GM19328 (cell line): Measurements from ENCODE around the gene P2RY13.

Source experiments
- ATAC-seq: cut with Tn5 transposase; IDR thresholded peaks from one replicate; pipeline ENCODE4 v1.9.1; 2021; ENCODE audit warnings: mild to moderate bottlenecking, moderate library complexity; ENCODE audit not compliant: unreplicated experiment

Gene P2RY13

DNA sequence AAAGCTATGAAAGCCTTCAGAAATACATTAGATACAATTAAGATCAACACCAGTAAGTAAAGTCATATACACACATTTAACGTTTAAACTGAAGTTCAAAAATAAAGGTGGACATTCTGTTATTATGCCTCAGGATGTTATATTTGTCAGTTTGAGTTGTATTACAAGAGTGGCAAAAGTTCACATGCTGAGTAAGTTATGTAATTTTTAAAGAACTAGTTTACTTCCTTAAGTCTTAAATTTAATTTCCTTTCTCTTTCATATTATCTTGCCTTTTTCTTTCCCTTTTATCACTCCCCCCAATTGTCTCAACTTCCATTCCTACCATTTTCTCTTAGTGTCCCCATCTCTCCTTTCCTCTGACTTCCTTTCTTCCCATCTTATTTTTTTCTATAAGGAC lies 7.8 kb downstream of the P2RY13 start:
- ATAC-seq, result no peak

- no peak for ATAC-seq
These were observed 9.2 kb downstream of the P2RY13 start for GRCh38 chr3:151320131-151320530.

- ATAC-seq, result no peak
These were observed 9.7 kb downstream of the P2RY13 start for GRCh38 chr3:151319628-151320027.

DNA sequence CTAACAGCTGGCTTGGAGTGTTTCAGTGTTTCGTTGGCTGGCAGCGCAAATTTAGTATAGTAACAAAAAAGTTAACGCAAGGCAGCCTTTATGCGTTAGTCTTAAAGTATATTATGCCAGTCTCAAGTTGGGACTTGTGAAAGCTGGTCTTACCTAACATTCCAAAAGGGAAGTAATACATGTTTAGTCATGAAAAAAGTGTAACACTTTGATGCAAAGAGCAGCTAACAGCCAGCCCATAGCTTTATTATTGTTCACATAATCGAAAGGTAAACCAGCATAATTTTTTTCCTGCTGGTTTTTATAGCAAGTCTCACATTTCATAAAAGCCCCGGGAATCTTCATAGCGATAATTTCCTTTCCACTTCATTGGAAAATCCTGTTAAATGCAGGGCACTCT lies 10.4 kb downstream of the P2RY13 start:
- ATAC-seq, result no peak

DNA sequence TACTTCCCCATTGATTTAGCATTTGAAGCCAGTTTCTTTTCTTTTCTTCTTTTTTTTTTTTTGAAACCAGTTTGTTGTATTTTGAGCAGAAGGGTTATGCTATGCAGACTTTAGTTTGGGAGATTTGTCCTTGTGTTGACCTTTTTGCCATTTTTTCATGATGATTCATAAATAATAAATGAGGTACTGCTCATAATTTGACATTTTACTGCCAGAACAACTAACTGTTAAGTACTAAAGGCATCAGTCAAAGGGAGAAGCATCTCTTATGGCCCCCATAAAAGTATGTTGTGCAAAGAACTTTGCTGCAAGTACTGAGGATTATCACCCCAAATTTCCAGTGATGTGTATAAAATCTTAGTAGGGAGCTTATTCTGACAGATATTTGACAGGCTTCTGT lies 11.0 kb downstream of the P2RY13 start:
- ATAC-seq, result no peak

- ATAC-seq, result no peak
These were observed 12.9 kb downstream of the P2RY13 start, which contains the start of gene GPR87 for GRCh38 chr3:151316267-151316991. Gene GPR87 (minus strand): TSS chr3:151316820. CDS start chr3:151300100, 16,720 bp downstream.

GRCh38 chr3:151315846-151316245 lies 13.5 kb downstream of the P2RY13 start:
- ATAC-seq, result no peak

GRCh38 chr3:151315136-151315535 lies 14.2 kb downstream of the P2RY13 start:
- ATAC-seq, result no peak

GRCh38 chr3:151314593-151314992 lies 14.8 kb downstream of the P2RY13 start:
- no peak for ATAC-seq

DNA sequence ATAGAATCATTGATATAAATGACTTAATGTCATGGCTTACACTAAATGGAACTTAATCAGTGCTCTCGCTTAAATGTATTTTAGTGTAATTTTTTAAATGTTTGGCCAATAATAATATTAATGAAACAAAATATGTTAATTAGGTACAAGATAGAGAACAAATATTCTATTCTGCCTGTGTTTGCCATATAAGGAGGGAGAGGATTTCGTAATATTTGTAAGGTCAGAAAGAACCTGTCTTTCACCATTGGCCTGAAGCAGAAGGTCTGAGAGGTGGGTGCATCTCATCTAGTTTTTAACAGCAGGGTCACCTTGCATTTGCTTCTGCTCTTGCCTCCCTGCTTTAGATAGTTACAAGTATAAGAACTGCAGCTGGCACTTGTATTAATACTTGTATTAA lies 15.2 kb downstream of the P2RY13 start:
- ATAC-seq, result no peak

- no peak for ATAC-seq
These were observed 16.4 kb downstream of the P2RY13 start for GRCh38 chr3:151312972-151313371.

DNA sequence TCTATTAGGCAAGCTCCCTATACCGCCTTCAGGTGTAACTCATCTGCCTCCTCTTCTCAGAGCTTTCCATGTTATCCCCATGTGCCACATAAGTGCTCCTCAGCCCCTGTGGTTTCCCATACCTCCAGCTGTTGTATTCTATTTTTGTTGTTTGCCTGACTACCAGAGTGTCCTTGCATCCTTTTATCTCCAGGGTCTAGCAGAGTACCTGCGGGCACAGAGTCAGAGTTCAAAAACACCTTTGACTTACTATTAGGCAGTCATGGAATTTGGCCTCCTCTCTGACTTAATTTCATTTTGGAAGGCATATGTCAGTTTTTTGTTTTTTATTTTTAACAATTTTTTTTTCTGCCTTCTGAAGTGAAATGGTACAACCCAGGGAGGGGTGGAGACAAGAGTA lies 19.8 kb downstream of the P2RY13 start:
- ATAC-seq, result no peak

DNA sequence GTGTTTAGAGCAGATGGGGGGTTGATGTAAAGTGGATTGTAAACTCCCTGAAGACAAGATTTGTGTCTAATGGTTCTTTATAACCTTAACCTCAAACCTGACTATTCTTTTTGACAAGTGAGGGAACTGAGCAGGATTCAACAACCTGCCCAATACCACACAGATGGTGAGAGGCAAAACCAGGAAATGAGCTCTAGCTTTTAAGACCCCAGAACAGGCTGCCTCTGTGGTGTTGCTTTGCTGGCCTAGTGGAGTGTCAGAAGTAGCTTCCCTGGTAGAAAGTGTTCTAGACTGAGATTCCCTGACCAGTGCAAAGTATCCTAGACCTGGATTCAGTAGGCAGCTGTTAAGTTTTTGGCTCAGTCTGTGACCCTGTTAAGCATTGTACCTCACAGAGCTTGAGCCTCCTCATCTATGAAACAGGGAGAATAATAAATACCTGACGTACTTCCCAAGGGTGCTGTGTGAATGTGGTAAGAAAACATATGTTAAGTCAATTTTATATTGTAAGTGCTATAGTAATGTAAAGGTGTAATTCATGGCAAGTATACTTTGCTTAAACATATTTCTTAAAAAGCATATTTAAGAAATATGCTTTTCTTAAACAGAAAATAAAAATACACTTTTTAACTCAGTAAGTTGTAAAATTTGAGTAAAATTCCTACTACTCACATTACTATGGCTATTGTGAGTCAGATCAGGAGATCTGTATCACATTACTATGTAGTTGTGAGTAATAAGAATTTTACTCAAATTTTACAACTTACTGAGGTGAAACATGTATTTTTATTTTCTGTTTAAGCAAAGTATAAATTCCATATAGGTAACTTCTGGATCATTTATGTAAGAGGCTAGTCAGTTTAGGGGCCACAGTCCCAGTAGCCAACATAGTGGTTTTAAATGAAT lies 21.5 kb downstream of the P2RY13 start:
- no peak for ATAC-seq

DNA sequence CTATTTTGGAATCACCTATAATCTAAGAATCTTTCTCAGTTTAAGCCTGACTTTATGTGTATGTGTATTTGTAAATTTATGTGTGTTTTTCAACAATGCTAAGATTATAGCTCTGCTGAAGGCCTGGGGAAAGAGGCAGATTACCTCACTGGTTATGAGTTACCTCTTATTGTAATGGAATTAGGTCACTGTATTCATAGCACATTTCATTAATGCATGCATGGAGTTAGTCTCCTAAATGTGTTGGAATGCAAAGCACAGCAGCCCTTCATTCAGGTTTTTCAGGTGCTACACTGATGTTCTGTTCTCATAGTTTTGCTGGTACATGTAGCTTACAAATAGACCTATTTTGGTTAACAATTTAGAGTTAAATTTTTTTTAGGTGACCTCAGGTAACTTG lies 22.2 kb downstream of the P2RY13 start:
- ATAC-seq, result no peak

- no peak for ATAC-seq
These were observed 23.1 kb downstream of the P2RY13 start for GRCh38 chr3:151306168-151306810.

DNA sequence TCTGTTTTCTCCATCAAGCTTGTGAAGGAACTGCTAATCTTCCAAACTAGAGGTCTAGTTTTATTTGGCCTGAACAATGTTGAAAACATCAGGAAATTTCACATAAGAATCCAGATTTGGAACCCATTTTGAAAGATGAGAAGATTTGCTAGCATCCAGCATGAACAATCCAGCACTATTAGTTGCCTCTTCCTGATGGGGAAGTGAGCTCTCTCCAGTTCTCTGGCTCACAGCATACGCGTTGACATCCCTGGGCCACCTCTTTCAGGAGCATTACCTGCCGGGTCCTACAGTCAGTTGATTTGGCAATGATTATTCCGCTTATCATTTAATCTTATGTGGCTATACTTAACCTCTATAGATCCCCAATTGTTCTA lies 23.6 kb downstream of the P2RY13 start:
- no peak for ATAC-seq

- ATAC-seq, result no peak
These were observed 24.1 kb downstream of the P2RY13 start for GRCh38 chr3:151305060-151305774.

DNA sequence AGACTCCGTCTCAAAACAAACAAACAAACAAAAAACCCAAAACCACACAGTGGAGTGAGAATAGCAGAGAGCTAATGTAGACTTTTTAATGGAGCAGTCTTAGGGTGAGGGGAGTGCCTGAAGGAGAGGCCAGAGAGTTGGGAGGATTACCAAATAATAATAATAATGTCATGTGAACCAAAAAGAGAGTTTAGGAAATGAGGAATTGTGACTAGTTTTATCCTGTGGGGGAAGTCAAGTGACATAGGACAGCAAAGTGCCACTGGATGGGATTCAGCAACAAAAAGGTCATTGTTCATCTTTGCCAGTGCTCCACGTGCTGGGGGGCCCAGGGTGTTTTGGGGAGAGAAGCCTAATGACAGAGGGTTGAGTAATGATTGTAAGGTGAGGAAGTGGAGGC lies 25.6 kb downstream of the P2RY13 start:
- no peak for ATAC-seq

DNA sequence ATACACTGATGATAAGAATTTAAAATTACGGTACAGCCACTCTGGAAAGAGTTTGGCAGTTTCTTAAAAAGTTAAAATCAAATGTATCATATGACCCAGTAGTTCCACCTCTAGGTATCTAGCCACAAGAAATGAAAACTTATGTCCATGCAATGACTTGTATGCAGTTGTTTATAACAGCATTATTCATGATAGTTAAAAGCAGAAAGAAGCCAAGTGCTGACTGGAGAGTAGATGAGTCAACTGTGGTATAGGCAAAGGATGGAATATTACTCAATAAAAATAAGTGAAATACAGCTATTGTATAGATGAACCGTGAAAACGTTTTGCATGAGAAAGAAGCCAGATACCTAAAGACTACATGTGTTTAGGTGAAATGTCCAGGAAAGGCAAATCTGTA lies 27.6 kb downstream of the P2RY13 start:
- no peak for ATAC-seq

DNA sequence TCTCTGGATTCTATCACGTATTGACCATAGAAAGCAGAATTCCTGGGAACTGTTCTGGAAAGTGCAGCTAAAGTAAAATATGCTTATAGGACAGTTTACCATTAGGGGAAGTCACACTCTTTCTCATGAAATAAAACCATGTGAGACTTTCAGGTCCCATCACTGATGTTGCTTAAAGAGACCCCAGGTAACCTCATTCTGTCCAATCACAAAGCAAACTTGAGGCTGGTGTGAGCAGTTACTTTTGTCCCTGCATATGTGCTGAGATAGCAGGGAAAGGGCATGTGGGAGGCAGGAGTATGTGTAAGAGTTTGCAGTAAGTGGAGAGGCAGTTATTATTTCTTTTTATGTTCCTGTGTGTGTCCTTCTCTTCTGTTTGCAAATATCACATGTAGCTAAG lies 28.8 kb downstream of the P2RY13 start:
- ATAC-seq, result no peak

DNA sequence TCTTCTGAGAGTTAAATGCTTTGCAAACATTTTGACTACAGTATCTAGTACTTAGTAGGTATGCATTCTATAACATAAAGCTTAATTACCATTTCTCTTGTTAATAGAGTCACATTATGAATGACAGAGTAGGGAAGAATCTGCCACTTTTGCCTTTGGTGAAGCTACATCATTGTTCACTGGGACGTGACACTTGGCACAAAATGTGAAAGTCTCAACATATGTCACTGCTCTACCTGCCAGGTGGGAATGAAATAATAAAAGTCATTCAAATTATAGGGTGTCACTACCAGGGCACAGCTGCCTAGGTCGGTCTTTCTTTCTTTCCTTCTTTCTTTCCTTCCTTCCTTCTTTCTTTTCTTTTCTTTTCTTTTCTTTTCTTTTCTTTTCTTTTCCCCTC lies 30.3 kb downstream of the P2RY13 start:
- no peak for ATAC-seq
